Measurements from ENCODE around the gene TYW5. TPM values are rescaled to one million over a fixed set of nuclear protein-coding genes. Genes with fewer than 3 reads are reported as not detected.
A peak's percentile ranks its signal among the peaks of the same experiment; 100 is the strongest.

Gene TYW5
- total and polyA plus RNA-seq, 12 donors = 1.9 to 3.5 (median 2.6) TPM

GRCh38 chr2:199911052-199911876 is 44.0 kb downstream of the TYW5 start, which contains the start of gene C2orf69:
C2orf69 (plus strand) TSS chr2:199911293; CDS start chr2:199911439, 146 bp downstream.
- 0% methylated on average over 85 of the region's 85 CpGs for WGBS, 2 donors
- Histone ChIP-seq H3K36me3 (peaks cover 0 to 8% (median 0%) of the 10 kb centered on the region in 9 donors), H3K4me1 (peaks cover 5 to 34% (median 29%) of the 10 kb centered on the region in 9 donors), H3K4me3 (peak within 1 kb of the TSS; percentile 43 to 96 (median 82)), H3K27me3 (no peaks in the 10 kb centered on the region), H3K27ac (peak within 1 kb of the TSS; percentile 55 to 98 (median 95)), H3K9me3 (no peaks in the 10 kb centered on the region)
- intact Hi-C loops (cut with DNase I) = no loop called here
- peak in 2 of 9 donors; percentile 10 to 12 for TF ChIP-seq CTCF (IDR thresholded peaks at IDR 0.05)
- peak; percentile 98 to 99 (median 99) for ATAC-seq
- DNase-seq = peak; percentile 95 to 97

- intact Hi-C loops (cut with DNase I) = no loop called here
- peak overlapping the region in 5 of 10 donors; percentile 92 to 97 (median 95) for H3K27ac ChIP-seq
- H3K4me1 ChIP-seq = peaks cover 5 to 34% (median 29%) of the 10 kb centered on the region in 9 donors
- WGBS, 2 donors = 40 to 47% methylated on average over 18 of the region's 18 CpGs
- H3K9me3 ChIP-seq = no peaks in the 10 kb centered on the region
- H3K36me3 ChIP-seq = peaks cover 0 to 4% (median 0%) of the 10 kb centered on the region in 9 donors
- H3K4me3 ChIP-seq = peak overlapping the region; percentile 43 to 96 (median 82)
- ATAC-seq = no peak
- TF ChIP-seq CTCF (IDR thresholded peaks at IDR 0.05) = no peak
- no peaks in the 10 kb centered on the region for H3K27me3 ChIP-seq
- no peak for DNase-seq
Observed at GRCh38 chr2:199910338-199911051, 44.8 kb downstream of the TYW5 start.

GRCh38 chr2:199907008-199907714 is 48.1 kb downstream of the TYW5 start:
- intact Hi-C loops (cut with DNase I) = no loop called here
- DNase-seq (no peak), ATAC-seq (no peak)
- WGBS, 2 donors = 81 to 83% methylated on average over 2 of the region's 2 CpGs
- H3K4me3 ChIP-seq = no peak overlapping the region
- no peak for TF ChIP-seq CTCF (IDR thresholded peaks at IDR 0.05)
- H3K9me3 ChIP-seq = no peaks in the 10 kb centered on the region
- H3K4me1 ChIP-seq = peaks cover 0 to 11% (median 9%) of the 10 kb centered on the region in 9 donors
- no peak overlapping the region for H3K27ac ChIP-seq
- no peaks in the 10 kb centered on the region for H3K36me3 ChIP-seq
- no peaks in the 10 kb centered on the region for H3K27me3 ChIP-seq

- no peak for TF ChIP-seq CTCF (IDR thresholded peaks at IDR 0.05)
- H3K4me1 ChIP-seq = no peaks in the 10 kb centered on the region
- no peak for ATAC-seq
- H3K4me3 ChIP-seq = no peak overlapping the region
- no peaks in the 10 kb centered on the region for H3K27me3 ChIP-seq
- no peak overlapping the region for H3K27ac ChIP-seq
- 96 to 100% methylated on average over 1 of the region's 1 CpG for WGBS, 2 donors
- H3K9me3 ChIP-seq = no peaks in the 10 kb centered on the region
- intact Hi-C loops (cut with DNase I) = no loop called here
- H3K36me3 ChIP-seq = no peaks in the 10 kb centered on the region
- DNase-seq = no peak
Observed at GRCh38 chr2:199903111-199903510, 52.2 kb downstream of the TYW5 start.
